ENCODE data around the gene THOP1.

THOP1 gene

DNA sequence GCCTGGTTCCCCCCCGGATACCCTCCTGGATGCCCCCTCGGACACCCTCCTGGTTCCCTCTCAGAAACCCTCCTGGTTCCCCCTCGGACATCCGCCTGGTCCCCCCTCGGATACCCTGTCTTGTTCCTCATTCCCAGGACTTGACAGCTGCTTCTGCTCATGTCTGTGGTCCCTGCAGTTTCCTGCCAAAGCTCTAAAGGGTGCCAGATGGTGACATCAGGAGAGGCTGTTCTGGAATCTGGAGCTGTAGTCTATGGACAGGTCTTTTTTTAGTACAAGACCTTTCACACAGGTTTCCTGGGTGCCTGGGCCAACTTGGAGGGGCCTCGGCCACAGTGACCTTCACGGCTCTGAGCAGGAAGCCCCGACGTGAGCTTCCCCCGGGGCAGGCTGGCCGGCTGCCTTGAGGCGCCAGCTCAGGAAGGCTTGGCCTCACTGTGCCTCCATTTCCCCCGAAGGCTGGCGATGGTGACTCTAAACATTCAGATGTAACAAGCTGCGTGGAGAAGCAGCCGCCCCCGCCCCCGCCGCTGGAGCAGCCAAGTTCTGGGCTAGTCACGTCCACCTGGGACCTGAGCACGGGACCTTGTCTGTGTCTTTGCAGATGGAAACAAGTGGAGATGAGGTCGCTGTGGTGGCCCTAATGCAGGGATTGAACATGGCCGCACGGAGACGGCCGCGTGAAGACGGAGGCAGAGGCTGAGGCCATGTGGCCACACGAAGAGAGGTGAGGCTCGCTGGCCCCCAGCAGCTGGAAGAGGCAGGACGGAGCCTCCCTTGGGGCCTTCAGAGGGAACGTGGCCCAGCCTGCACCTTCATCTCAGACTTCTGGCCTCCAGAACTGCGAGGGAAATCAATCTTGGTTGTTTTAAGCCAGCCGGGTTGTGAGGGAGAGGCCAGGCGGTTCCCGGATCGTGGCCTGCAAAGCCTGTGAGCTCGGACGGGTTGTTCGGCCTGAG lies 15.0 kb upstream of the THOP1 start:
- no peak overlapping the region for H3K27ac ChIP-seq (ENCODE audit: low read depth, low read length, poor library complexity, severe bottlenecking)
- peaks cover 45% of the 10 kb centered on the region for H3K36me3 ChIP-seq (ENCODE audit: insufficient read depth, low read length)
- H3K9ac ChIP-seq (ENCODE audit: low read length): no peak overlapping the region
- no peaks in the 10 kb centered on the region; the same call in 1 of the 2 replicates for H4K20me1 ChIP-seq (ENCODE audit: insufficient read depth, low read length)
- peaks cover 38% of the 10 kb centered on the region for H3K79me2 ChIP-seq (ENCODE audit: insufficient read depth, low read length)
- H3K4me1 ChIP-seq (ENCODE audit: insufficient read depth, low read length, severe bottlenecking): peaks cover 7% of the 10 kb centered on the region
- H3K4me2 ChIP-seq (ENCODE audit: low read length): no peak overlapping the region
- H3K4me3 ChIP-seq (ENCODE audit: low read depth, low read length, poor library complexity, severe bottlenecking): no peak overlapping the region
- no peaks in the 10 kb centered on the region for H3K9me2 ChIP-seq (ENCODE audit: low read depth, low read length)
- H2AFZ ChIP-seq (ENCODE audit: low read length): no peak overlapping the region
- H3K9me3 ChIP-seq (ENCODE audit: low read length): no peaks in the 10 kb centered on the region
- TF ChIP-seq, protein P1, sequence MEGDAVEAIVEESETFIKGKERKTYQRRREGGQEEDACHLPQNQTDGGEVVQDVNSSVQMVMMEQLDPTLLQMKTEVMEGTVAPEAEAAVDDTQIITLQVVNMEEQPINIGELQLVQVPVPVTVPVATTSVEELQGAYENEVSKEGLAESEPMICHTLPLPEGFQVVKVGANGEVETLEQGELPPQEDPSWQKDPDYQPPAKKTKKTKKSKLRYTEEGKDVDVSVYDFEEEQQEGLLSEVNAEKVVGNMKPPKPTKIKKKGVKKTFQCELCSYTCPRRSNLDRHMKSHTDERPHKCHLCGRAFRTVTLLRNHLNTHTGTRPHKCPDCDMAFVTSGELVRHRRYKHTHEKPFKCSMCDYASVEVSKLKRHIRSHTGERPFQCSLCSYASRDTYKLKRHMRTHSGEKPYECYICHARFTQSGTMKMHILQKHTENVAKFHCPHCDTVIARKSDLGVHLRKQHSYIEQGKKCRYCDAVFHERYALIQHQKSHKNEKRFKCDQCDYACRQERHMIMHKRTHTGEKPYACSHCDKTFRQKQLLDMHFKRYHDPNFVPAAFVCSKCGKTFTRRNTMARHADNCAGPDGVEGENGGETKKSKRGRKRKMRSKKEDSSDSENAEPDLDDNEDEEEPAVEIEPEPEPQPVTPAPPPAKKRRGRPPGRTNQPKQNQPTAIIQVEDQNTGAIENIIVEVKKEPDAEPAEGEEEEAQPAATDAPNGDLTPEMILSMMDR (IDR thresholded peaks at IDR 0.05; ENCODE audit: low read length): no peak
- no peaks in the 10 kb centered on the region for H3F3A ChIP-seq (ENCODE audit: insufficient read depth, low read length)
- no peaks in the 10 kb centered on the region for H3K27me3 ChIP-seq (ENCODE audit: insufficient read depth, low read length)

- no peak overlapping the region for H3K9ac ChIP-seq (ENCODE audit: low read length)
- TF ChIP-seq, protein P1 (IDR thresholded peaks at IDR 0.05; ENCODE audit: low read length): no peak
- TF ChIP-seq EZH2 (IDR thresholded peaks at IDR 0.05; ENCODE audit: borderline replicate concordance, low read length): no peak
- peaks cover 32% of the 10 kb centered on the region for H3K36me3 ChIP-seq (ENCODE audit: insufficient read depth, low read length)
- H3F3A ChIP-seq (ENCODE audit: insufficient read depth, low read length): no peaks in the 10 kb centered on the region
- no peak overlapping the region for H2AFZ ChIP-seq (ENCODE audit: low read length)
- peaks cover 55% of the 10 kb centered on the region for H3K79me2 ChIP-seq (ENCODE audit: insufficient read depth, low read length)
- peaks cover 7% of the 10 kb centered on the region for H3K4me1 ChIP-seq (ENCODE audit: insufficient read depth, low read length, severe bottlenecking)
- H3K27me3 ChIP-seq (ENCODE audit: insufficient read depth, low read length): no peaks in the 10 kb centered on the region
- no peak overlapping the region for H3K27ac ChIP-seq (ENCODE audit: low read depth, low read length, poor library complexity, severe bottlenecking)
- H3K9me3 ChIP-seq (ENCODE audit: low read length): no peaks in the 10 kb centered on the region
- no peak overlapping the region for H3K4me2 ChIP-seq (ENCODE audit: low read length)
- no peaks in the 10 kb centered on the region for H3K9me2 ChIP-seq (ENCODE audit: low read depth, low read length)
- no peaks in the 10 kb centered on the region; the same call in 1 of the 2 replicates for H4K20me1 ChIP-seq (ENCODE audit: insufficient read depth, low read length)
- no peak overlapping the region for H3K4me3 ChIP-seq (ENCODE audit: low read depth, low read length, poor library complexity, severe bottlenecking)
Measured at GRCh38 chr19:2771786-2772674, 13.3 kb upstream of the THOP1 start.

- Histone ChIP-seq H3K9me3 (ENCODE audit: low read length) (no peaks in the 10 kb centered on the region), H3K9me2 (ENCODE audit: low read depth, low read length) (no peaks in the 10 kb centered on the region), H3K4me2 (ENCODE audit: low read length) (0 out of 2 replicates have a peak overlapping the region, but pooled peaks have one; percentile 14), H4K20me1 (ENCODE audit: insufficient read depth, low read length) (no peaks in the 10 kb centered on the region; the same call in 1 of the 2 replicates), H3K9ac (ENCODE audit: low read length) (no peak overlapping the region), H2AFZ (ENCODE audit: low read length) (no peak overlapping the region), H3F3A (ENCODE audit: insufficient read depth, low read length) (no peaks in the 10 kb centered on the region), H3K4me1 (ENCODE audit: insufficient read depth, low read length, severe bottlenecking) (peaks cover 7% of the 10 kb centered on the region), H3K4me3 (ENCODE audit: low read depth, low read length, poor library complexity, severe bottlenecking) (no peak overlapping the region), H3K27me3 (ENCODE audit: insufficient read depth, low read length) (no peaks in the 10 kb centered on the region), H3K79me2 (ENCODE audit: insufficient read depth, low read length) (peaks cover 75% of the 10 kb centered on the region), H3K36me3 (ENCODE audit: insufficient read depth, low read length) (peaks cover 21% of the 10 kb centered on the region), H3K27ac (ENCODE audit: low read depth, low read length, poor library complexity, severe bottlenecking) (no peak overlapping the region)
- no peak for TF ChIP-seq EZH2 (IDR thresholded peaks at IDR 0.05; ENCODE audit: borderline replicate concordance, low read length)
- TF ChIP-seq, protein P1 (IDR thresholded peaks at IDR 0.05; ENCODE audit: low read length): no peak
Measured at GRCh38 chr19:2774083-2774679, 11.1 kb upstream of the THOP1 start.
